Erythroblast (primary cell): ENCODE measurements around the gene RGCC.

Experiments used
- GATA1 ChIP-seq: IDR thresholded peaks from 2 replicates; pipeline ENCODE4 v1.6.1; 2011; ENCODE audit warnings: low read depth, mild to moderate bottlenecking, control low read depth, low read length, moderate library complexity
- POLR2A ChIP-seq: IDR thresholded peaks from 2 replicates; pipeline ENCODE4 v1.6.1; 2011; ENCODE audit warnings: mild to moderate bottlenecking, low read length

GRCh38 chr13:41463838-41464602 lies 6.7 kb downstream of the RGCC start:
- TF ChIP-seq POLR2A: peak; percentile 75
- peak; percentile 52 for TF ChIP-seq GATA1
